Measurements from ENCODE around the gene INPP5D. TPM values are rescaled to one million over a fixed set of nuclear protein-coding genes. Genes with fewer than 3 reads are reported as not detected.

INPP5D gene
- total RNA-seq, 1 experiment from 2014 or later = 17.2 TPM

DNA sequence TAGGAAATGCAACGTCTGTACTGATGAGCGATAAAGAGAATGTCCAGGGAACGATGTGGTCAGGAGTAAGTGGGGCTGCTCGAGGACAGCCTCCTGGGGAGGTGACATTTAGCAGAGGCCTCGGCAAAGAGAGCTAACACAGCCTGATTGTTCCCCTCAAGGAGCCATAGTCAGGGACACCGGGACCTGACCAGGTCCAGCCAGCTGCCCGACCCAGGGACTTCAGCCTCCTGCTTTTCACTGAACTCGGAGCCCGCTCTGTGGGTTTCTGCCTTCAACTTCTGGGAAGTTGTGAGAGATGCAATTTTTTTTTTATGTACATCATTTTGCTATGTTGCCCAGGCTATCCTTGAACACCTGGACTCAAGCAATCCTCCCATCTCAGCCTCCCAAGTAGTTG is 17.6 kb upstream of the INPP5D start (continued):
- TF ChIP-seq GABPB1 (CRISPR knock-in tag; IDR thresholded peaks at IDR 0.05) (no peak), ESRRA (CRISPR knock-in tag; IDR thresholded peaks at IDR 0.05; ENCODE audit: borderline replicate concordance) (no peak), JAZF1 (CRISPR knock-in tag; IDR thresholded peaks at IDR 0.05) (no peak), TP53 (CRISPR knock-in tag; IDR thresholded peaks at IDR 0.05) (no peak), KAT7 (CRISPR knock-in tag; IDR thresholded peaks at IDR 0.05; ENCODE audit: borderline replicate concordance) (no peak), NFATC4 (CRISPR knock-in tag; IDR thresholded peaks at IDR 0.05) (no peak), MYBL2 (CRISPR knock-in tag; IDR thresholded peaks at IDR 0.05) (no peak)
- TF ChIP-seq, protein P1, sequence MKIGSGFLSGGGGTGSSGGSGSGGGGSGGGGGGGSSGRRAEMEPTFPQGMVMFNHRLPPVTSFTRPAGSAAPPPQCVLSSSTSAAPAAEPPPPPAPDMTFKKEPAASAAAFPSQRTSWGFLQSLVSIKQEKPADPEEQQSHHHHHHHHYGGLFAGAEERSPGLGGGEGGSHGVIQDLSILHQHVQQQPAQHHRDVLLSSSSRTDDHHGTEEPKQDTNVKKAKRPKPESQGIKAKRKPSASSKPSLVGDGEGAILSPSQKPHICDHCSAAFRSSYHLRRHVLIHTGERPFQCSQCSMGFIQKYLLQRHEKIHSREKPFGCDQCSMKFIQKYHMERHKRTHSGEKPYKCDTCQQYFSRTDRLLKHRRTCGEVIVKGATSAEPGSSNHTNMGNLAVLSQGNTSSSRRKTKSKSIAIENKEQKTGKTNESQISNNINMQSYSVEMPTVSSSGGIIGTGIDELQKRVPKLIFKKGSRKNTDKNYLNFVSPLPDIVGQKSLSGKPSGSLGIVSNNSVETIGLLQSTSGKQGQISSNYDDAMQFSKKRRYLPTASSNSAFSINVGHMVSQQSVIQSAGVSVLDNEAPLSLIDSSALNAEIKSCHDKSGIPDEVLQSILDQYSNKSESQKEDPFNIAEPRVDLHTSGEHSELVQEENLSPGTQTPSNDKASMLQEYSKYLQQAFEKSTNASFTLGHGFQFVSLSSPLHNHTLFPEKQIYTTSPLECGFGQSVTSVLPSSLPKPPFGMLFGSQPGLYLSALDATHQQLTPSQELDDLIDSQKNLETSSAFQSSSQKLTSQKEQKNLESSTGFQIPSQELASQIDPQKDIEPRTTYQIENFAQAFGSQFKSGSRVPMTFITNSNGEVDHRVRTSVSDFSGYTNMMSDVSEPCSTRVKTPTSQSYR (CRISPR knock-in tag; IDR thresholded peaks at IDR 0.05) = no peak
- TF ChIP-seq, protein P2, sequence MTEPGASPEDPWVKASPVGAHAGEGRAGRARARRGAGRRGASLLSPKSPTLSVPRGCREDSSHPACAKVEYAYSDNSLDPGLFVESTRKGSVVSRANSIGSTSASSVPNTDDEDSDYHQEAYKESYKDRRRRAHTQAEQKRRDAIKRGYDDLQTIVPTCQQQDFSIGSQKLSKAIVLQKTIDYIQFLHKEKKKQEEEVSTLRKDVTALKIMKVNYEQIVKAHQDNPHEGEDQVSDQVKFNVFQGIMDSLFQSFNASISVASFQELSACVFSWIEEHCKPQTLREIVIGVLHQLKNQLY (CRISPR knock-in tag; IDR thresholded peaks at IDR 0.05) = no peak
- TF ChIP-seq, protein P3, sequence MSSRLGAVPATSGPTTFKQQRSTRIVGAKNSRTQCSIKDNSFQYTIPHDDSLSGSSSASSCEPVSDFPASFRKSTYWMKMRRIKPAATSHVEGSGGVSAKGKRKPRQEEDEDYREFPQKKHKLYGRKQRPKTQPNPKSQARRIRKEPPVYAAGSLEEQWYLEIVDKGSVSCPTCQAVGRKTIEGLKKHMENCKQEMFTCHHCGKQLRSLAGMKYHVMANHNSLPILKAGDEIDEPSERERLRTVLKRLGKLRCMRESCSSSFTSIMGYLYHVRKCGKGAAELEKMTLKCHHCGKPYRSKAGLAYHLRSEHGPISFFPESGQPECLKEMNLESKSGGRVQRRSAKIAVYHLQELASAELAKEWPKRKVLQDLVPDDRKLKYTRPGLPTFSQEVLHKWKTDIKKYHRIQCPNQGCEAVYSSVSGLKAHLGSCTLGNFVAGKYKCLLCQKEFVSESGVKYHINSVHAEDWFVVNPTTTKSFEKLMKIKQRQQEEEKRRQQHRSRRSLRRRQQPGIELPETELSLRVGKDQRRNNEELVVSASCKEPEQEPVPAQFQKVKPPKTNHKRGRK (CRISPR knock-in tag; IDR thresholded peaks at IDR 0.05; ENCODE audit: borderline replicate concordance) = no peak
- TF ChIP-seq, protein P4, sequence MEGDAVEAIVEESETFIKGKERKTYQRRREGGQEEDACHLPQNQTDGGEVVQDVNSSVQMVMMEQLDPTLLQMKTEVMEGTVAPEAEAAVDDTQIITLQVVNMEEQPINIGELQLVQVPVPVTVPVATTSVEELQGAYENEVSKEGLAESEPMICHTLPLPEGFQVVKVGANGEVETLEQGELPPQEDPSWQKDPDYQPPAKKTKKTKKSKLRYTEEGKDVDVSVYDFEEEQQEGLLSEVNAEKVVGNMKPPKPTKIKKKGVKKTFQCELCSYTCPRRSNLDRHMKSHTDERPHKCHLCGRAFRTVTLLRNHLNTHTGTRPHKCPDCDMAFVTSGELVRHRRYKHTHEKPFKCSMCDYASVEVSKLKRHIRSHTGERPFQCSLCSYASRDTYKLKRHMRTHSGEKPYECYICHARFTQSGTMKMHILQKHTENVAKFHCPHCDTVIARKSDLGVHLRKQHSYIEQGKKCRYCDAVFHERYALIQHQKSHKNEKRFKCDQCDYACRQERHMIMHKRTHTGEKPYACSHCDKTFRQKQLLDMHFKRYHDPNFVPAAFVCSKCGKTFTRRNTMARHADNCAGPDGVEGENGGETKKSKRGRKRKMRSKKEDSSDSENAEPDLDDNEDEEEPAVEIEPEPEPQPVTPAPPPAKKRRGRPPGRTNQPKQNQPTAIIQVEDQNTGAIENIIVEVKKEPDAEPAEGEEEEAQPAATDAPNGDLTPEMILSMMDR (IDR thresholded peaks at IDR 0.05) = no peak

DNA sequence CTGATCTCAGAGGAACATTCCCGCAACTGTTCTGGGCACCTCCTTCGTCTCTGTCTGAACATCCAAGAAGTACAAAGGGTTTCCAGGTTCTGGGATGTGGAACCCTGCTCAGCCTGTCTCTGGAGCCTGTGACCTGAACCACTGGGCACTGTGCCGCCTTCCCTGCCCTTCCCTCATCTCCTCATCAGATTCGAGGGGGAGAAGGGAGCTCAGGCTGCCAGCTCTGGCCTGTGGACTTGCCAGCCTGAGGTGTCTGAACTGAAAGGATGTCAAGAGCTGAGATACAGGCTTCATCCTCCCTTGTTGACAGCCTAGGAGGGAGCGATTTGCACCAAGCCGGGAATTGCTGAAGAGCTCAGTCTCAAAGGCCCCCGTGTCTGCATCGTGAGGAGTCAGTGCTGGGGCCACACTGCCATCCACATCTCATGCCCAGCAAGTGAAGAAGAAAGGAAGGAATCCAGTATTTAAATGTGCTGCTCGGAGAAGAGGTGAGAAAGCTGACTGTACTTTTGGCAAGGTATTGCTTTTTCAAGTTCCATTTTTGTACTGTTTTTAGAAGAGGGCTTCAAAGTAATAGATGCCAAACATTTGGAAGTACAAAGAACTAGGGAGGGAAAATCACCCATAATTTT is 15.1 kb upstream of the INPP5D start:
- ATAC-seq (no peak), DNase-seq (ENCODE audit: low spot score) (no peak)
- POLR2A ChIA-PET = interaction anchor here (0.5 kb wide), 1 partner anchor 198 kb away, joined by 11 read pairs; no protein-coding TSS in a partner anchor
- Mint-ChIP-seq H3K4me3 (no peak overlapping the region), H3K27ac (no peak overlapping the region), H3K9me3 (no peaks in the 10 kb centered on the region), H3K27me3 (ENCODE audit: low read depth) (no peaks in the 10 kb centered on the region; the same call in 1 of the 2 replicates), H3K4me1 (peaks cover 24% of the 10 kb centered on the region), H3K36me3 (no peaks in the 10 kb centered on the region)
- CTCF ChIA-PET = interaction anchor here (1.0 kb wide), 1 partner anchor 64 kb away, joined by 3 read pairs; no protein-coding TSS in a partner anchor
- TF ChIP-seq, protein P1 (CRISPR knock-in tag; IDR thresholded peaks at IDR 0.05) = no peak
- TF ChIP-seq, protein P5, sequence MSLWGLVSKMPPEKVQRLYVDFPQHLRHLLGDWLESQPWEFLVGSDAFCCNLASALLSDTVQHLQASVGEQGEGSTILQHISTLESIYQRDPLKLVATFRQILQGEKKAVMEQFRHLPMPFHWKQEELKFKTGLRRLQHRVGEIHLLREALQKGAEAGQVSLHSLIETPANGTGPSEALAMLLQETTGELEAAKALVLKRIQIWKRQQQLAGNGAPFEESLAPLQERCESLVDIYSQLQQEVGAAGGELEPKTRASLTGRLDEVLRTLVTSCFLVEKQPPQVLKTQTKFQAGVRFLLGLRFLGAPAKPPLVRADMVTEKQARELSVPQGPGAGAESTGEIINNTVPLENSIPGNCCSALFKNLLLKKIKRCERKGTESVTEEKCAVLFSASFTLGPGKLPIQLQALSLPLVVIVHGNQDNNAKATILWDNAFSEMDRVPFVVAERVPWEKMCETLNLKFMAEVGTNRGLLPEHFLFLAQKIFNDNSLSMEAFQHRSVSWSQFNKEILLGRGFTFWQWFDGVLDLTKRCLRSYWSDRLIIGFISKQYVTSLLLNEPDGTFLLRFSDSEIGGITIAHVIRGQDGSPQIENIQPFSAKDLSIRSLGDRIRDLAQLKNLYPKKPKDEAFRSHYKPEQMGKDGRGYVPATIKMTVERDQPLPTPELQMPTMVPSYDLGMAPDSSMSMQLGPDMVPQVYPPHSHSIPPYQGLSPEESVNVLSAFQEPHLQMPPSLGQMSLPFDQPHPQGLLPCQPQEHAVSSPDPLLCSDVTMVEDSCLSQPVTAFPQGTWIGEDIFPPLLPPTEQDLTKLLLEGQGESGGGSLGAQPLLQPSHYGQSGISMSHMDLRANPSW (CRISPR knock-in tag; conservative IDR thresholded peaks at IDR 0.05; ENCODE audit: low read depth) = no peak
- TF ChIP-seq FOXP1 (CRISPR knock-in tag; IDR thresholded peaks at IDR 0.05; ENCODE audit: borderline replicate concordance) (no peak), IRF2 (CRISPR knock-in tag; IDR thresholded peaks at IDR 0.05; ENCODE audit: borderline replicate concordance, low read depth) (no peak), MYBL2 (CRISPR knock-in tag; IDR thresholded peaks at IDR 0.05) (no peak)

All from WTC11 (cell line).